PFSK-1 (cell line): ENCODE data around the gene GAL3ST1.

Experiments used
- POLR2AphosphoS5 ChIP-seq: IDR thresholded peaks from 2 replicates; pipeline ENCODE4 v1.6.1; 2012; ENCODE audit warnings: low read depth, mild to moderate bottlenecking, control low read depth, low read length, moderate library complexity
- TAF1 ChIP-seq: IDR thresholded peaks from 2 replicates; pipeline ENCODE4 v1.6.1; 2012; ENCODE audit warnings: low read length, control low read depth, borderline replicate concordance; ENCODE audit not compliant: insufficient read depth
- TF ChIP-seq, protein P1 (sequence below), 2 experiments: IDR thresholded peaks; 2 replicates each; pipeline versions ENCODE4 v1.6.1 to v1.8.0; 2011 to 2012; ENCODE audit warnings: low read depth in 2 of 2, low read length in 2 of 2, control low read depth in 1 of 2, inconsistent platforms in 1 of 2, mild to moderate bottlenecking in 1 of 2, moderate library complexity in 1 of 2; ENCODE audit not compliant: insufficient read depth in 1 of 2

GRCh38 chr22:30508216-30508615 lies 66.2 kb downstream of the GAL3ST1 start:
- TF ChIP-seq TAF1 = no peak
- no peak for TF ChIP-seq POLR2AphosphoS5
- TF ChIP-seq, protein P1, sequence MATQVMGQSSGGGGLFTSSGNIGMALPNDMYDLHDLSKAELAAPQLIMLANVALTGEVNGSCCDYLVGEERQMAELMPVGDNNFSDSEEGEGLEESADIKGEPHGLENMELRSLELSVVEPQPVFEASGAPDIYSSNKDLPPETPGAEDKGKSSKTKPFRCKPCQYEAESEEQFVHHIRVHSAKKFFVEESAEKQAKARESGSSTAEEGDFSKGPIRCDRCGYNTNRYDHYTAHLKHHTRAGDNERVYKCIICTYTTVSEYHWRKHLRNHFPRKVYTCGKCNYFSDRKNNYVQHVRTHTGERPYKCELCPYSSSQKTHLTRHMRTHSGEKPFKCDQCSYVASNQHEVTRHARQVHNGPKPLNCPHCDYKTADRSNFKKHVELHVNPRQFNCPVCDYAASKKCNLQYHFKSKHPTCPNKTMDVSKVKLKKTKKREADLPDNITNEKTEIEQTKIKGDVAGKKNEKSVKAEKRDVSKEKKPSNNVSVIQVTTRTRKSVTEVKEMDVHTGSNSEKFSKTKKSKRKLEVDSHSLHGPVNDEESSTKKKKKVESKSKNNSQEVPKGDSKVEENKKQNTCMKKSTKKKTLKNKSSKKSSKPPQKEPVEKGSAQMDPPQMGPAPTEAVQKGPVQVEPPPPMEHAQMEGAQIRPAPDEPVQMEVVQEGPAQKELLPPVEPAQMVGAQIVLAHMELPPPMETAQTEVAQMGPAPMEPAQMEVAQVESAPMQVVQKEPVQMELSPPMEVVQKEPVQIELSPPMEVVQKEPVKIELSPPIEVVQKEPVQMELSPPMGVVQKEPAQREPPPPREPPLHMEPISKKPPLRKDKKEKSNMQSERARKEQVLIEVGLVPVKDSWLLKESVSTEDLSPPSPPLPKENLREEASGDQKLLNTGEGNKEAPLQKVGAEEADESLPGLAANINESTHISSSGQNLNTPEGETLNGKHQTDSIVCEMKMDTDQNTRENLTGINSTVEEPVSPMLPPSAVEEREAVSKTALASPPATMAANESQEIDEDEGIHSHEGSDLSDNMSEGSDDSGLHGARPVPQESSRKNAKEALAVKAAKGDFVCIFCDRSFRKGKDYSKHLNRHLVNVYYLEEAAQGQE (IDR thresholded peaks at IDR 0.05; ENCODE audit: insufficient read depth in 1 of 2, low read depth in 2 of 2, low read length in 2 of 2) = no peak
